Type B pancreatic cell (in vitro differentiated cells): ENCODE data around the gene GLYATL2. TPM values are rescaled to one million over a fixed set of nuclear protein-coding genes. Genes with fewer than 3 reads are reported as not detected.

Experiments used
- DNase-seq: peaks from one replicate; pipeline ENCODE4 v3.0.0; 2021; ENCODE audit warnings: mixed read lengths; ENCODE audit not compliant: unreplicated experiment; ENCODE audit errors: extremely low spot score
- H3K27ac Mint-ChIP-seq: 2 replicates; pipeline ENCODE4 v1.8.0; 2021; ENCODE audit warnings: mild to moderate bottlenecking, mixed read lengths
- H3K27me3 Mint-ChIP-seq: 2 replicates; pipeline ENCODE4 v1.8.0; 2021; ENCODE audit warnings: mixed read lengths
- H3K36me3 Mint-ChIP-seq: 2 replicates; pipeline ENCODE4 v1.8.0; 2021; ENCODE audit warnings: mixed read lengths
- H3K4me1 Mint-ChIP-seq: one replicate; pipeline ENCODE4 v1.8.0; 2021; ENCODE audit warnings: mixed read lengths; ENCODE audit not compliant: unreplicated experiment
- H3K4me3 Mint-ChIP-seq: 2 replicates; pipeline ENCODE4 v1.8.0; 2021; ENCODE audit warnings: mild to moderate bottlenecking, mixed read lengths
- H3K9me3 Mint-ChIP-seq: 2 replicates; pipeline ENCODE4 v1.8.0; 2021; ENCODE audit warnings: mixed read lengths
- long read RNA-seq: library from polyadenylated mRNA; unstranded; transcript quantifications from one replicate; pipeline ENCODE4 v2.0.0, GENCODE V29; 2020
- total RNA-seq: library from RNA; stranded (reverse); gene quantifications from 2 replicates; pipeline ENCODE4 v1.2.1, GENCODE V29; 2021; ENCODE audit warnings: low replicate concordance
- TF ChIP-seq, protein P1 (sequence below): fragments of 200-600 bp; sonication (generic); conservative IDR thresholded peaks from 2 replicates; pipeline ENCODE4 v1.5.0; 2021; ENCODE audit warnings: antibody characterized with exemption, mild to moderate bottlenecking

The GLYATL2 gene
- 0.58 TPM in 1 of 2 replicates, not detected in the other for total RNA-seq
- long read RNA-seq, partial matches to known transcripts: 0 of 3 reads
- long read RNA-seq, other reads (novel, unspliced or antisense): 3 of 3 reads

DNA sequence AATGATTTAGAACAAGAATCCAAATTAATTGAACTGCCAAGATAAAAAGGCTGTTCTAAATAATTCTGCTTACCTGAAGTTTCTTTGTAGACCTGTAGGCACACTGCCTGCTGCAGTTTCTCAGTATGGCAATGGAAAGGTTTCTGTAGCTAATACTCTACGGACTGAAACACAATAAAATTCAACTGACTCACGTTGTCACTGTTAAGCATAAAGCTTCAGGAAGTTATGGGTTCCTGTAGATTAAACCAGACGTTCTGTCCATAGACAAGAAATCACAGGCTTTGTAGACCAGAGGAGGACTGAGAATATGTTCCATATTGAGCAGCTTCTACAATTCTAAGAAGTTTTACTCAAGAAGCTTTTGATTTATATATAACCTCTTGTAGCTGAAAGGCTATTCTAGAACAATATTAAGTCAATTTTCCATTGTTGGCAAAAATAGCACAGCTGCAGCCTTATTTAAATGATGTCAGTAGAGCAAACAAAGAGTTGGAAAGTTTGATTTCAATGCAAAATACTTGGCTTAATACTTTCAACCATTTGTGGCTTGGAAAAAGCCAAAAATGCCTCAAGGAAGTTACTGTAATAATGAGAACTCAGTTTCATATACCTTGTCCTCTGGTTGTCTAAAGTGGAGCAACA lies at the start of gene GLYATL2:
GLYATL2 (minus strand) TSS at position 344 of the 645 bp plus-strand sequence. CDS start 5,092 bp downstream, outside the sequence.
- H3K27me3 Mint-ChIP-seq: no peaks in the 10 kb centered on the region
- H3K4me3 Mint-ChIP-seq: no peak within 1 kb of the TSS
- DNase-seq: no peak
- H3K36me3 Mint-ChIP-seq: no peaks in the 10 kb centered on the region
- TF ChIP-seq, protein P1, sequence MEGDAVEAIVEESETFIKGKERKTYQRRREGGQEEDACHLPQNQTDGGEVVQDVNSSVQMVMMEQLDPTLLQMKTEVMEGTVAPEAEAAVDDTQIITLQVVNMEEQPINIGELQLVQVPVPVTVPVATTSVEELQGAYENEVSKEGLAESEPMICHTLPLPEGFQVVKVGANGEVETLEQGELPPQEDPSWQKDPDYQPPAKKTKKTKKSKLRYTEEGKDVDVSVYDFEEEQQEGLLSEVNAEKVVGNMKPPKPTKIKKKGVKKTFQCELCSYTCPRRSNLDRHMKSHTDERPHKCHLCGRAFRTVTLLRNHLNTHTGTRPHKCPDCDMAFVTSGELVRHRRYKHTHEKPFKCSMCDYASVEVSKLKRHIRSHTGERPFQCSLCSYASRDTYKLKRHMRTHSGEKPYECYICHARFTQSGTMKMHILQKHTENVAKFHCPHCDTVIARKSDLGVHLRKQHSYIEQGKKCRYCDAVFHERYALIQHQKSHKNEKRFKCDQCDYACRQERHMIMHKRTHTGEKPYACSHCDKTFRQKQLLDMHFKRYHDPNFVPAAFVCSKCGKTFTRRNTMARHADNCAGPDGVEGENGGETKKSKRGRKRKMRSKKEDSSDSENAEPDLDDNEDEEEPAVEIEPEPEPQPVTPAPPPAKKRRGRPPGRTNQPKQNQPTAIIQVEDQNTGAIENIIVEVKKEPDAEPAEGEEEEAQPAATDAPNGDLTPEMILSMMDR: no peak
- no peaks in the 10 kb centered on the region for H3K9me3 Mint-ChIP-seq
- no peaks in the 10 kb centered on the region for H3K4me1 Mint-ChIP-seq
- no peak within 1 kb of the TSS for H3K27ac Mint-ChIP-seq

GRCh38 chr11:58893899-58894298 lies 49.4 kb upstream of the GLYATL2 start:
- H3K36me3 Mint-ChIP-seq: peaks cover 4% of the 10 kb centered on the region
- H3K27ac Mint-ChIP-seq: no peak overlapping the region
- TF ChIP-seq, protein P1: no peak
- peaks cover 4% of the 10 kb centered on the region for H3K4me1 Mint-ChIP-seq
- H3K9me3 Mint-ChIP-seq: no peaks in the 10 kb centered on the region
- no peak overlapping the region for H3K4me3 Mint-ChIP-seq
- DNase-seq: no peak
- no peaks in the 10 kb centered on the region for H3K27me3 Mint-ChIP-seq

GRCh38 chr11:58888579-58888978 lies 44.1 kb upstream of the GLYATL2 start:
- Mint-ChIP-seq H3K4me3 (no peak overlapping the region), H3K27ac (no peak overlapping the region), H3K36me3 (peaks cover 4% of the 10 kb centered on the region), H3K4me1 (no peaks in the 10 kb centered on the region), H3K27me3 (no peaks in the 10 kb centered on the region), H3K9me3 (no peaks in the 10 kb centered on the region)
- no peak for DNase-seq
- TF ChIP-seq, protein P1: no peak

- TF ChIP-seq, protein P1: no peak
- Mint-ChIP-seq H3K36me3 (peaks cover 9% of the 10 kb centered on the region), H3K27me3 (no peaks in the 10 kb centered on the region), H3K27ac (no peak overlapping the region), H3K4me1 (no peaks in the 10 kb centered on the region), H3K4me3 (no peak overlapping the region), H3K9me3 (no peaks in the 10 kb centered on the region)
- DNase-seq: no peak
Observed at GRCh38 chr11:58887452-58887851, 42.9 kb upstream of the GLYATL2 start.

GRCh38 chr11:58880625-58881024 lies 36.1 kb upstream of the GLYATL2 start:
- Mint-ChIP-seq H3K27me3 (no peaks in the 10 kb centered on the region), H3K27ac (no peak overlapping the region), H3K4me3 (no peak overlapping the region), H3K9me3 (no peaks in the 10 kb centered on the region), H3K4me1 (no peaks in the 10 kb centered on the region), H3K36me3 (peaks cover 6% of the 10 kb centered on the region)
- DNase-seq: no peak
- TF ChIP-seq, protein P1: no peak
